Measurements from ENCODE around the gene DDB1.

Gene DDB1

DNA sequence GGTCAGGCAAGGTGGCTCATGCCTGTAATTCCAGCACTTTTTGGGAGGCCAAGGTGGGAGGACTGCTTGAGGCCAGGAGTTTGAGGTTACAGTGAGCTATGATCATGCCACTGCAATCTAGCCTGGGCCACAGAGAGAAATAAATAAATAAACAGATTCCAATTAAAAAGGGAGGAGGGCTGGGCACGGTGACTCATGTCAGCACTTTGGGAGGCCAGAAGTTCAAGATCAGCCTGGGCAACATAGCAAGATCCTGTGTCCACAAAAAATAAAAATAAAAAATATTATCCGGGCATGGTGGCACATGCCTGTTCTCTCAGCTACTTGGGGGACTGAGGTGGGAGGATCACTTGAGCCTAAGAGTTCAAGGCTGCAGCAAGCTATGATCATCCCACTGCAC is 21.3 kb upstream of the DDB1 start:
- no peak for DNase-seq

DNA sequence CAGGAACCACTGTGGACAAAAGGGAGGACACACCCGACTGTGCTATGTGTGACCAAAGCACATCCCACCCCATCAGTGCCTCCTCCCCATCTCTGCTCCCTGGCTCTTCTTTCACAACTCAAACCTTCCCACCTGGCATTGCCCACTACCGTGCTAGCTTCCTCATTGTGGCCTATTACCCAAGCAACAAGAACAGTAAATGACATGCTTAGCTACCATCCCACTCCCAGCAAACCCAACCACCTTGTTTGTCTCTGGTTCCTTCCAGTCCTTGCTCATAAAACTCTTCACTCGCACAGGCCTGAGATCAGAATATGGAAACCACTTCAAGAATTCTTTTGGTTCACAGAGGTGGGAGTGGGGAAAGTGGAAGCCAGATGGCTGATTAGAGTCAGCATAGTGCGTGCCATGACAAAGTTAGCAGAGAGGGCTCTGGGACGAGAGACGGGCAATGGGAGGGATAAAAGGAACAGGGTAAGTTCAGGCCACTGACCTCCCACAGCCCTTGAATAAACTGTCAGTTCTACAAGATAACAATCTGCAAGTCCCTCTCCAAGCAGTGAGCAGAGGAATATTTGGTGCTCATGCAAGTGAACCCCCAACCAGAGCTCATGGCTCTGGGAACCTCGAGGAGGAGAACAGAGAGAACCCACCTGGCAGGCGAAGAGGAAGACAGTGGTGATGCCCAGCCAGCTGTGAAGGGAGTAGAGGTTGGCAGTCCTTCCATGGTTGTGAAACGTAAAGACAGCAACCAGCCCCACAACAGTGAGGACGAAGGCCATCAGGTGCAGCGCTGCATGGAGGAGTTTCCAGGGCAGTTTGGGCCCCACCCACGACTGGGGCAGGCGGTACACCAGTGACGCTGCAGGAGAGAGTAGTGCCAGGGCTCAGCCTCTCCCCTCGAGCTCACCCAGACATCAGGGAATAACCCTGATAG is 20.5 kb upstream of the DDB1 start:
- no peak for DNase-seq

DNA sequence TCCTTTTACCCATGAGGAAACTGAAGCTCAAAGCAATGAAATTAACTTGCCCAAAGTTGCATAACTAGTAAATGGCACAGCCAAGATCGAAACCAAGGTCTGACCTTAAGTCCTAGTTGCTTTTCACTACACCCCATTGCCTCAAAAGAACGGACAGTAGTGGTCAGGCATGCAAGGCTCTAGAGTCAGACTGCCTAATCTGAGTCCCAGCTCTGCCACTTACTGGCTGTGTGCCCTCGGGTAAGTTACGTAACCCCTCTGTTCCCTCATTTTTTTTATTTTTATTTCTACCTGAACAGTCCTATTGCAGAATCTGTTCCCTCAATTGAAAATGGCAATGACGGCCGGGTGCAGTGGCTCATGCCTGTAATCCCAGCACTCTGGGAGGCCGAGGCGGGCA is 19.1 kb upstream of the DDB1 start:
- no peak for DNase-seq

DNA sequence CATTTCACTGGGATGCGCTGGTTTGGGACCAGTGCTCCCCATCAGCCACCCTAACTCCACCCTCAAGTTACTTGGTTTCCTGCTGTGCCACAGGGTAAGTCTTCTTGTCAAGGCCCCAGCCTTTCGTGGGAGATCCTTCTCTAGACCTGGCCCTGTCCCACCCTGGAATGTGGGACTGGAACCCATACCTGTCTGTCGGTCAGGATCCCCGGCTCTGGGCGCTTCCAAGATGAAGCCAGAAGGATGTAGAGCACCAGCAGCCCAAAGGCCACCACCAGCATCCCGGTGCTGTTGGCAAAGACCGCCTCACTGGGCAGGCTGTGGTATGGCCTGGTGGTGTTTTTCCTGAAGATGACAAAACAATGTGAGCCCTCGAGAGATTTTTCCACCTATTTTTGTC is 17.9 kb upstream of the DDB1 start:
- DNase-seq: no peak

DNA sequence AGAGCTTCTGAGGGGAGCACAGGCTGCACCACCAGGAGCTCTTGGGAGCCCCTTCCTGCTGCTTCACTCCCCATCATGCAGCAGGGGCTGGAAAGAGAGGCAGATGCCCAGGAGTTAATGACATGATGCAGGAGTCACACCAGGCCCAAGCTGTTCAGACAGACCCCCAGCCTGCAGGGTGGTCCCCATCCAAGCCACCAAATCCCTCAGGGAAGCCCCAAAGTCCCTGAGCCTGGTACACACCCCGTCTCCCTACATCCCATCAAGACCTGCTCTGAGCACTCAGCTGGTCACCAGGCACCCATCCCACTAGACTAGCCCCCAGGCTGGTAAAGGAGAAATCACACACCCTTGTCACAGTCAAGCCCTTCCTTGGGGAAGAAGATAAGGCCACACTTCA is 17.4 kb upstream of the DDB1 start:
- DNase-seq: no peak

DNA sequence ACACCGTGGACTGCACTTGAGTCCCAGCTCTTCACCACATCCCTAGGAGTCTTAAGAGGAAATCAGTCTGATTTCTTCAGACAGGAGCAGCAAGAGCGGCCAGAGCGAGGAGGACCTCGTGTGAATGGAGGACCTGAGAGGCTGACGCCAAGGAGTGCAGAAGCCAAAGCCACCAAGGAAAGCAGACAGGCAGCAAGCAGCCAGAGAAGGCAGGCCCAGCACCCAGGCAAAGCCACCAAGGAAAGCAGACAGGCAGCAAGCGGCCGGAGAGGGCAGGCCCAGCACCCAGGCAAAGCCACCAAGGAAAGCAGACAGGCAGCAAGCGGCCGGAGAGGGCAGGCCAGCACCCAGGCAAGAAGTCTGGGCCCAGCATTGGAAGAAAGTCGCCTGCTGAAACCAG is 17.0 kb upstream of the DDB1 start:
- no peak for DNase-seq

DNA sequence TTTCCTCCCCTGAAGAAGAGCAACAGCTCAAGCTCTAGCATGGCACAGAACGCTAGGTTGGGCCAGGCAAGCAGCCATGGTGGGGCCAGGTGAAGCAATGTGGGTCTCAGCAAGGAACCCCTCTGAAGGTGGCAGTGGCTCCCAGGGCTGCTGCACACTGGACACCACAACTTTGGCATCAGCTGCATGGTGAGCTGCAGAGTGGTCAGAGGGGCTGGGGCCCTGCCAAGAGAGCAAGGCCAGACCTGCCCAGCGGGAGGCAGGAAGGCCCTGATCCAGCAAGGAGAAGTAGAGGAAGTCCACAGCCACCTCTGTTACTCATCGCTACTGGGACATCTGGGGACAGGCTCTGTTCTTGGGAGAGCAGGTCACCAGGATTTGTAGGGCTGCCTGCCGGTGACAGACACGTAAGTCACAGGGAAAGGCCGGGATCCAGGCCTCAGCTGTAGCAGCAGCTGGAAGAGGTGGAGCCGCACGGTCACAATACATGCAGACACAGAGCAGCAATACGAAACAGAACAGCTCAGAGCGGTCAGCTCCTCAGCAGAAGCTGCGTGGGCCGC is 16.4 kb upstream of the DDB1 start:
- no peak for DNase-seq

DNA sequence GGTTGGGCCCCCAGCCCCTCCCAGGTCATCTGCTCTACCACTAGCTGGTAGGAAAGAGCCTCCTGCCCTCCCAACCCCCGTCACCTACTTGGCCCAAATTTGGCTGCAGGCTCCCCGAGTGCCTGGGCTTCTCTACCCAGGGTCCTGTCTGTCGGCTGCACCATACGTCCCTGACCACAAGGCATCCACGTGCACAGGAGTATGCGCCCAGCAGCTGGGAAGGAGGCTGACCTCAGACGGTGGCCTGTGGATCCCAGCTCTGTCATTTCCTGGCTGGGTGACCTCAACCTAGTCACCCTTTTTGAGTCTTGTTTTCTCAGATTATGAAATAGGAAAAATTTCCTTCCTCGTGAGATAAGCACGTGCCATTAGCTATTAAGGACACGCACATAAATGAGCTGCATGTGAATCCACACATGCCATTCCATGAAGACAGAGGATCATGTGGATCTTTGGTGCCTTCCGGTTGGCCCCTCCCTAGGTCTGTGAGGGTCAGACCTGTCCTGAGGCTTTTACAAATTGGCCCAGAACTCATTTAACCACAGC is 15.1 kb upstream of the DDB1 start:
- DNase-seq: no peak

DNA sequence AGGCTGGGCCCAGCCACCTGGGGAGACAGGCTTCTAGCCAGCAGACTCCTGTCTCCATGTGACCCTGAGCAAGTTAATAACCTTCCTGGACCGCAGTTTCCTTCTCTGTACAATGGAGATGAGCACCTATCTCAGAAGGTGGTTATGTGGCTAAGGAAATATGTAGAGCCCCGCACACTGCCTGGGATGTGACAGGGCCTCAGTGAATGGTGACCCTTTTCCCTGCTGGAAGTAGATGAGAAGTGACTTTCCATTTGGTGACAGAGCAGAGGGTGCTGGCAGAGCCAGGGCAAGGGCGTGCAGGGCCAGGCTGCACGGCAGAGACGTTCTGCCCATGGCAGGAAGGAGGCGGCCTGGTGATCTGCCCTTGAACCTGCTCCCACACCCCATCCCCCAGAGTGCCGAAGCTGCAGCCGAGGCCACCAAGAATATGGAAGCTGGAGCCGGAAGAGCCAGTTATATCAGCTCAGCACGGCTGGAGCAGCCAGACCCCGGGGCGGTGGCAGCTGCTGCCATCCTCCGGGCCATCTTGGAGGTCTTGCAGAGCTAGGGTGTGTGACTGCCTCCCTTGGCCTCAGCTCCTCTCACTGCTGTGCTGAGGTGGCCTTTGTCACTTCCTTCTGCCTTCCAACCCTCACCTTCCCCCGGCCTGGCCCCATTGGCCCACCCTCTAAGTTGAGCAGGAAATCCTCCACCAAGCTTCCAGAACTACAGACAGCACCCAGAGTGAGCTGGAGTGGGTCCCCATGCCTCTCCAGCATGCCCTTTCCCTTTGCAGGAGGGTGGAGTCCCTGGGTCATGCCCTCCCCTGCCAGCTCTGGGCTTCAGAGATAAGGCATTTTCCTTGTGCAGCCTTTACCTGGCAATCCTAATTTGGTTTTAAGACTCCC is 13.3 kb upstream of the DDB1 start:
- no peak for DNase-seq

DNA sequence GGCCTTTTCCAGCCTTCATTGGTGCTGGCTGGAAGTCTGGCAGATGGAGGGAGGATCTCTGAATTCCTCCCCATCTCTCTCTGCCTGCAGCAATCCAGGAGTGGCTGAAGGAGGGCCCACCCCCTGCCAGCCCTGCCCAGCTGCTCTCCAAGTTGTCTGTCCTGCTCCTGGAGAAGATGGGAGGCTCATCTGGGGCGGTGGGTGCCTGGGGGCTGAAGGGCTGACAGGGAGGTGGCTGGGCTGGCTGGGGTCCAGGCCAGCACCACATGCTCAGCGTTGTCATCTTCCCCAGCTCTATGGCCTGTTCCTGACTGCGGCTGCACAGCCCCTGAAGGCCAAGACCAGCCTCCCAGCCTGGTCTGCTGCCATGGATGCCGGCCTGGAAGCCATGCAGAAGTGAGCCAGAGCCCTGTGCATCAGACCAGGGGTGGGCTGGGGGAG is 12.3 kb upstream of the DDB1 start:
- DNase-seq: no peak

DNA sequence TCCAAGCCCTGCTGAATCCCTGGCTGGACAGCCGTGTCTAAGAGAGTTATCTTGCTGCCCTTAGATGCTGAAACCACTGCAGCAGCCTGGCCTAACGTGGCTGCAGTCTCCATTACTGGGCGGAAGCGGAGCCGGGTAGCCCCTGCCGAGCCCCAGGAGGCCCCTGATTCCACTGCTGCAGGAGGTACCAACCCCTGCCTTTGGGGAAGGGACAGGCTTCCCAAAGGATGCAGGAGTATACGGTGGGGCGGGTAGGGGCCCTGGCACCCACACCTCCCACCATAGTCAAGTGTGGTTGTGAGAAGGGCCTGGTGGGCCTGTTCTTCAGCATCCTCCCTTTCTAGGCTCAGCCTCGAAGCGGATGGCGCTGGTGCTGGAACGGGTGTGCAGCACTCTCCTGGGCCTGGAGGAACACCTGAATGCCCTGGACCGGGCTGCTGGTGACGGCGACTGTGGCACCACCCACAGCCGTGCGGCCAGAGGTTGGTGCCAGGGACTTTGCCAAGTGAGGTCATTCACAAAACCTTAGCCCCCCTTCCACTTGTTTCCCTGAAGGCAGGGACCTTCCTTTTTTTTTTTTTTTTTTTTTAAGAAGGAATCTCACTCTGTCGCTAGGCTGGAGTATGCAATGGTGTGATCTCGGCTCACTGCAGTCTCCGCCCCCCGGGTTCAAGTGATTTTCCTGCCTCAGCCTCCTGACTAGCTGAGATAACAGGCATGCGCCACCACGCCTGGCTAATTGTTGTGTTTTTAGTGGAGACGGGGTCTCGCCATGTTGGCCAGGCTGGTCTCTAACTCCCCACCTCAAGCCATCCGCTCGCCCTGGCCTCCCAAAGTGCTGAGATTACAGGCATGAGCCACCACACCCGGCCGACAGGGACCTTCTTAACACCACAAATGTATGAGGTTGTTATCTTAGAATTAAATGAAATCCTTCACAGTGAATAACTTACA is 11.2 kb upstream of the DDB1 start:
- no peak for DNase-seq

DNA sequence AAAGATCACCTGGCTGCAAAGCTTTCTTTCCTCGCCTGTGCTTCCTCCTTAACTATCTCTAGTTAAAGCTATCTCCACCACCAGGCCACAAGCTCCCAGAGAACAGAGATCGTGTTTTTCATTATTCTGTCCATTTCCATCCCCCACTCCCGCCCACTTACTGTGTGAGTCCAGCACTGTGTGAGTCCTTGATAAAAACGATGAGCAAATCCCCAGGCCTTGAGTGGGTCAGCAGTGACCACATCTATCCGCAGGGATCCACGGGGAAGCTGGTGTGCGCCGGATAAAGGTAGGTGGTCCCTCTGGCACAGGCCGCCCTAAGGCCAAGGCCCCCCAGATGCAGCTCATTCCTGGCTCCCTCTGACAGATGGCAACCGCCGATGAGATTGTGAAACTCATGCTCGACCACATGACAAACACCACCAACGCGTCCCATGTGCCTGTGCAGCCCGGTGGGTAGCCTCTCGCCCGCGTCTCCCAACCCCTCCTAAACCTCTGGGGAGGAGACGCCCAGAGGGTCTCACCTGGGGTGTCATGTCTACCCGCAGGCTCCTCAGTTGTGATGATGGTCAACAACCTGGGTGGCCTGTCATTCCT is 9.4 kb upstream of the DDB1 start:
- DNase-seq: no peak

DNA sequence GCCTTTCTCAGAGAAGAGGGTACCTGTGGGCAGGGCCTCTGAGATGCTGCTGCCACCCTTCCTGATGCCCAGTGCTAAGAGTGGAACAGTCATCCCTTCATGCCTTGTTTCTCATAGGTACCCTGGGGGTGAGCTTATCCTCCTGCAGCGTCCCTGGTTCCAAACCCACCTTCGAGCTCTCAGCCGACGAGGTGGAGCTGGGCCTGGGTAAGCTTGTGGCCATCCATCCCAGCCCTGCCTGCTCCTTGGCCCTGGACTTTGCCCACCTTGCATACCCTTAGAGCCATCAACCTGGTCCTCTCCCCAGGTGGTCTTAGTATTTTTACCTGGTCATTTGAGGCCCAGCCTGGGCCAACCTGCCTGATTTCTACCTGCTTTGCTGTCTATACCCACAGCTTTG is 8.8 kb upstream of the DDB1 start:
- DNase-seq: no peak

DNA sequence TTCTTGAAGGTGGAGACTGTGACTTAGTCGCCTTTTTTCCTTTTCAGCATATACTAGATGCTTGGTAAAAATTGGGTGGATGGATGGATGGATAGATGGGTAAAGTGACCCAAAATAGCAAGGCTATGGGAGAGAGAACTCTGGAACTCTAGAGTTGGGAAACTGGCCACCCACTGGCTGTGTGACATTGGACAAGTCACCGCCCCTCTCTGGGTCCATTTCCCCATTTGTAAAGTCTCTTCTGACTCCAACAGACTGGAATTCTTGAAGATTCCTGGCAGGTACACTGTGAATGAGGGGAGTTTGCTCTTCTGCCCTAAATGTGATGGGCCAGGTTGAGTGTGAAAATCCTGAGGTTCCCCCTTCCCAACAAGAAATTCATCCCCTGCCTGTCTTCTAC is 8.1 kb upstream of the DDB1 start:
- DNase-seq: no peak

DNA sequence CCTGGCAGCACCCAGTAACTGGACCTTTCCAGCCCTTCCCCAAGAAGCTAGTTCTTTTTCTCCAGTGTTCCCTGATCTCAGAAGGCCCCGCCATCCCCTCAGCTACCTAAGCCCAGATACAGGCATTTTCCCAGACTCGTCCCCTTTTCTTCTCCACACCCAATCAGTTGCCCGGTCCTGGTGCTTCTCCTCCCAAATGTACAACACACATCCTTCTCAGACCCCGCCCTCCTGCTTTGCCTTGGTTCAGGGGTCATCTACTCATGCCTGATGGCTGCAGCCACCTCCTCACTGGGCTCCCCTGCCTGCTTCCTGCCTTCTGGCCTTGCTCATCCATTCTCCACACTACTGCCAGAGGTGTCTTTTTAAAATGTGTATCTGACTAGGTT is 6.6 kb upstream of the DDB1 start:
- DNase-seq: no peak

DNA sequence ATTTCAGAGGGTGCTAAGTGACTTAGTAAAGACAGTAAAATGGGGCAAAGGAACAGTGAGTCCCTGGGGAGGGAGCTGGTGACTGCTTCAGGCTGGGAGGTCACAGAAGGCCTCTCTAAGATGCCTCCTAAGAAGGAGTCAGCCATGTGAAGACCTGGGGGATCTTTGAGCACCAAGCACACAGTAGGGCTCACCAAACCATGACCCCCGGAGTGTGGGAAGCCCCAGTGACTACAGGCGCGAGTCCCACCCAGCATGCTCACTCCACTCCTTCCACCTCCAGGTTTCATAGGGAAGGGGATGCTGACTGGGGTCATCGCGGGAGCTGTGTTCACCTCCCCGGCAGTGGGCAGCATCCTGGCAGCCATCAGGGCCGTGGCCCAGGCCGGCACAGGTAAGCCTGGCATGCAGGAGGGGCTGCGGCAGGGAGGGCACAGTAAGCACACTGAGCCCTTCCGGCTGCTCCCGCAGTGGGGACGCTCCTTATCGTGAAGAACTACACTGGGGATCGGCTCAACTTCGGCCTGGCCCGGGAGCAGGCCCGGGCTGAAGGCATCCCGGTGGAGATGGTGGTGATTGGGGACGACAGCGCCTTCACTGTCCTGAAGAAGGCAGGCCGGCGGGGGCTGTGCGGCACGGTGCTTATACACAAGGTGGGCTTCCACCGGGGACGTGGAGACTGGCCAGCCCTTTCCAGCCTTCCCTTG is 6.0 kb upstream of the DDB1 start:
- DNase-seq: no peak

DNA sequence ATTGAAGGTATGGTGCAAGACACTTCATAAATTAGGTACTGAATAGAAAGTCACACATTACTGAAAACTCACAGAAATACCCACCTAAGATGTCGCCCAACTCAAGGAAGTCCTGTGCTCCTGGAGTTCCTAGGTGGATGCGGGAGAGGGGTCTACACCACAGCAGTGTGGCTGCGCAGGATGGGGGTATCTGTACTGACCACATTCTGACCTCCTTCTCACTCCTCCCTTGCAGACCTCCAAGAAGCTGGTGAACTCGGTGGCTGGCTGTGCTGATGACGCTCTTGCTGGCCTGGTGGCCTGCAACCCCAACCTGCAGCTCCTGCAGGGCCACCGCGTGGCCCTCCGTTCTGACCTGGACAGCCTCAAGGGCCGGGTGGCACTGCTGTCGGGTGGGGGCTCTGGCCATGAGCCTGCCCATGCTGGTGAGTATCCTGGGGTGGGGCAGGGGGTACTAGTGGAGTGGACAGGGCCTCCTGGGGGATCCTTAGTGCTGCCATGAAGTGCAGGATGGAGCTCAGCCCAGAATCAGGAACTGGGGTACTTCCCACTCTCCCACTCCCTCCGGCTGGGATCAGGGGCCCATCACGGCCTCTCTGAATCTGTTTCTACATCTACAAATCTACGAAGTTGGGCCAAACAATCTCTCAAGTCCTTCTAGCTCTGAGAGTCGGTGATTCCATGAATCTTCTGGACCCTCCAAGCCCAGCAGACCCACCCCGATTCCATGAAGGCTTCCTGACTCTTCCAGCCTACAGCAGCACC is 5.0 kb upstream of the DDB1 start:
- no peak for DNase-seq

DNA sequence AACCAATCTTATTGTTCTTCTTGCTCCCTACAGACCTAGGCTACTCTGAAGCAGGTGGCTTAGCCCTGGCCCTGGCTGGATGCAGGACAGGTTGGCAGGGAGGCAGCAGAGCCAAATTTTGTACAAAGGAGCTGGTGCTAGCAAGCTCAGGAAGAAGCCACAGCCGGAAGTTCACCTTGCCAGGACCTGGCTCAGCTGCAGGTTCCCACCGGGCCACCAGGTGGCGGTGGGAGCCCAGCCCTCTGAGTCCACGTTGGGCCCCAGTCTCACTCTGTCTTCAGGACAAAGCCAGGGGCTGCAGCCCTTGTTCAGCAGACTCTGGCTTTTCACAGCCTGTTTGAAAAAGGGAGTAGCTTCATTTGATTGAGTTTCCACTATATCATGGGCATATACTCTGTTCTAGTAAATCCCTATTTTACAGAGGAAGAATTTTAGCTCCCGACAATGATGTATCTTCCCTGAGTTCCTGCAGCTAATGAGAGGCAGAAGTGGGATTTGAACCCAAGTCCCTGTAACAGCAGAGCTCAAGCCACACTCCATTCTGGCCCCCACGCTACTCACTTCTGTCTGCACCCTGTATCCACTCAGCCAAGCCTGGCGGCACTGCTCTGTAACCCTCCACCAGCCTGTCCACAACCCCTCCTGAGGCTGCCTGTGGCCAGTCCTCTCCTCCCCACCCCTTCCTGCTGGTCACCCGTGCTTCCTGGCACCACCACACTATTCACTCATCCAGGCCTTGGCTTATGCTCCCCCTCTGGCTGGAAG is 3.4 kb upstream of the DDB1 start:
- peak; percentile 83 for DNase-seq

DNA sequence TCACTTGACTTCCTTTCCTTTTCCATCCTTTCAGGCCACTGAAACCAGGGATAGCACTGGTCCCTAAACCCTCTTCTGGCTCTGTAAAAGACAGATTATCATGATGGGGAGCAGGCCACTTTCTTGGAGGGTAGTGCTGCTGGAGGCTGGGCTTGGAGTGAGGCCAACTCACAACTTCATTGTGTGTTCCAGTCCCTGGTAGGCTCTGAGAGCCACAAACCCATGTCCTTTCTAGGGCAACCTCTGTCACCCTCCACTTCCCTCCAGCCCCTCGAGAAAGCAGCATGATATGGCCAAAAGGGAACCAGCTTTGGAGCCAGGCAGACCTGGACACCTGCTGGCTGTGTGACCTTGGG is 2.4 kb upstream of the DDB1 start:
- no peak for DNase-seq

Measured in NCI-H1092 treated with DMSO at 0.1 percent for 48 hours (cell line).